ENCODE data around the gene PDE10A. TPM values are rescaled to one million over a fixed set of nuclear protein-coding genes. Genes with fewer than 3 reads are reported as not detected.

PDE10A gene
- total RNA-seq, 2 experiments from 2014 or later: not detected

DNA sequence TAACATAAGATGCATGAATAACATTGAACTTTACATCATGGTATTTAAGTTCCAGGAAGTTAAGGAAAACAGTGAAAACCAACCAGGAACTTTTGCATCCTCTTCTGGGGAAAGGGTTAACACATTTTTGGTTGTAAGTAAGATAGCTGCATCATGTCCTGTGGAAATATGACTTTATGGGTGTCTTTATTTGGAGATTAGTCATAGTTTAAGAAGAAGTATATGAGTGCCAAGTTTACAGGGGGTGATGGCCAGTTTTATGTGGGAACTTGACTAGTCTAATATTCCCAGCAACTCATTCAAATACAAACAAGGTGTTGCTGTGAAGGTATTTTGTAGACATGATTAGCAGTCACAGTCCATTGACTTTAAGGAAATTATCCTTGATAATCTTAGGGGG, 78.0 kb downstream of the PDE10A start:
- CTCF ChIA-PET: no interaction called here
- Mint-ChIP-seq H3K9me3 (peaks cover 3% of the 10 kb centered on the region), H3K36me3 (ENCODE audit: low read depth) (no peaks in the 10 kb centered on the region), H3K4me1 (ENCODE audit: low read depth) (no peaks in the 10 kb centered on the region), H3K27ac (no peak overlapping the region), H3K4me3 (no peak overlapping the region), H3K27me3 (no peaks in the 10 kb centered on the region)
- DNase-seq: no peak
- no peak for ATAC-seq
- intact Hi-C loops (cut with micrococcal nuclease): no loop called here
- TF ChIP-seq, protein P1, sequence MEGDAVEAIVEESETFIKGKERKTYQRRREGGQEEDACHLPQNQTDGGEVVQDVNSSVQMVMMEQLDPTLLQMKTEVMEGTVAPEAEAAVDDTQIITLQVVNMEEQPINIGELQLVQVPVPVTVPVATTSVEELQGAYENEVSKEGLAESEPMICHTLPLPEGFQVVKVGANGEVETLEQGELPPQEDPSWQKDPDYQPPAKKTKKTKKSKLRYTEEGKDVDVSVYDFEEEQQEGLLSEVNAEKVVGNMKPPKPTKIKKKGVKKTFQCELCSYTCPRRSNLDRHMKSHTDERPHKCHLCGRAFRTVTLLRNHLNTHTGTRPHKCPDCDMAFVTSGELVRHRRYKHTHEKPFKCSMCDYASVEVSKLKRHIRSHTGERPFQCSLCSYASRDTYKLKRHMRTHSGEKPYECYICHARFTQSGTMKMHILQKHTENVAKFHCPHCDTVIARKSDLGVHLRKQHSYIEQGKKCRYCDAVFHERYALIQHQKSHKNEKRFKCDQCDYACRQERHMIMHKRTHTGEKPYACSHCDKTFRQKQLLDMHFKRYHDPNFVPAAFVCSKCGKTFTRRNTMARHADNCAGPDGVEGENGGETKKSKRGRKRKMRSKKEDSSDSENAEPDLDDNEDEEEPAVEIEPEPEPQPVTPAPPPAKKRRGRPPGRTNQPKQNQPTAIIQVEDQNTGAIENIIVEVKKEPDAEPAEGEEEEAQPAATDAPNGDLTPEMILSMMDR (IDR thresholded peaks at IDR 0.05): no peak
- POLR2A ChIA-PET: no interaction called here

DNA sequence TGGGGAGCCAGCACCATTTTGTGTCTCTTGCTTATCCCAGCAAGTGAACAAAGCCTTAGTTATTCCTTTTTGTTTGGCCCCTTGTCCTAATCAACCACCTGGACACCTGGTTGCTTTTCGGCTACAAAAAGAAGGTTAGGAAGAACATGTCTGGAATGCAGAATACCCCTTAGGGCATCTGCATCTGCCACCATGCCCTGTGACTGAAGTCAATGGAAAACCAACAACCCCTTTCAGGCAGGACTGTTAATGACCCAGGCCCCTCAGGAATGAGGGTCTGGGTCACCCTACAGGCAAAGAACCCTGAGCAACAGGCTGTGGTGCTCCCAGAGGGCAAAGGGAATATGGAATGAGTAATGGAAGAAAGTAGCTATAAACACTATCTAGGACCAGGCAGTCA, 78.5 kb downstream of the PDE10A start:
- CTCF ChIA-PET: no interaction called here
- Mint-ChIP-seq H3K4me3 (no peak overlapping the region), H3K9me3 (peaks cover 1% of the 10 kb centered on the region), H3K27me3 (no peaks in the 10 kb centered on the region), H3K4me1 (ENCODE audit: low read depth) (no peaks in the 10 kb centered on the region), H3K27ac (no peak overlapping the region), H3K36me3 (ENCODE audit: low read depth) (no peaks in the 10 kb centered on the region)
- DNase-seq: no peak
- POLR2A ChIA-PET: no interaction called here
- intact Hi-C loops (cut with micrococcal nuclease): no loop called here
- ATAC-seq: no peak
- TF ChIP-seq, protein P1 (IDR thresholded peaks at IDR 0.05): no peak

DNA sequence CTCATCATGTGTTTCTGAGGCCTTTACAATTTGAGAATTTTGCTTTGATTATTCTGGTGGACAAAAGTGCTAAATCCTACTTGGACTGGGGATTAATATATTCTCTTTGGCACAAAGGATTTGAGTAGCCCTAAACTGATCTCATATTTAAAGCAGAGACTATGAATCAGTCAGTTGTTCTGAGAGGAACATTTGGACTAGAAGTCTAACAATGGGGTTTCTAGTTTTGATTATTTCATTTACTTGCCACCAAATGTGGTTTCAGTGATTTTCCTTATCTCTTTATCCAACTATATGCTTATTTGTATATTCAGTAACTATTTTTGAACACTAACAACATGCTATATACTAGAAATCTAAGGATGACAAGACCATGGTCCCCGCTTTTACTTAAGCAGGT, 81.4 kb downstream of the PDE10A start:
- POLR2A ChIA-PET: no interaction called here
- Mint-ChIP-seq H3K27ac (no peak overlapping the region), H3K4me3 (no peak overlapping the region), H3K4me1 (ENCODE audit: low read depth) (no peaks in the 10 kb centered on the region), H3K36me3 (ENCODE audit: low read depth) (no peaks in the 10 kb centered on the region), H3K27me3 (no peaks in the 10 kb centered on the region), H3K9me3 (no peaks in the 10 kb centered on the region)
- TF ChIP-seq, protein P1 (IDR thresholded peaks at IDR 0.05): no peak
- CTCF ChIA-PET: no interaction called here
- DNase-seq (no peak), ATAC-seq (no peak)
- intact Hi-C loops (cut with micrococcal nuclease): no loop called here

DNA sequence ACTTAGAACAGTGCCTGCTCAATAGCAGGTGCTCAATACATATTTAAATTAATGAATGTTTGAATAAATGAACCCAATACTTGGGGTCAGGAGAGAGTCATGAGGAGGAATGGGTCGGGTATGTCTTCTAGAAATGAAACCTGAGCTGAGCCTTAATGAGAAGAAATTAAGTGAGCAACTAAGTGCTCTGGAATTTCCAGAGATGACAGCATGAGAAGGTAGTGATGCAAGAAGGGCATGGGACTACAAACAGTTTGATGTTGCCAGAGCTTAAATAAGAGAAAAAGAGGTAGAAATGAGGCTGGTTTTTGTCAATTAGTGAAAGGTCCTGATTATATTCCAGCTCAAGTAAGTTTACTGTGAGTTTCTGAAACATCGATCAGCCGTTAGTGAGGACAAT, 82.9 kb downstream of the PDE10A start:
- intact Hi-C loops (cut with micrococcal nuclease): no loop called here
- no peak overlapping the region for H3K27ac Mint-ChIP-seq
- no peaks in the 10 kb centered on the region for H3K4me1 Mint-ChIP-seq (ENCODE audit: low read depth)
- DNase-seq (no peak), ATAC-seq (no peak)
- ChIA-PET CTCF (no interaction called here), POLR2A (no interaction called here)
- H3K9me3 Mint-ChIP-seq: no peaks in the 10 kb centered on the region
- TF ChIP-seq, protein P1 (IDR thresholded peaks at IDR 0.05): no peak
- no peaks in the 10 kb centered on the region for H3K36me3 Mint-ChIP-seq (ENCODE audit: low read depth)
- H3K27me3 Mint-ChIP-seq: no peaks in the 10 kb centered on the region
- H3K4me3 Mint-ChIP-seq: no peak overlapping the region

DNA sequence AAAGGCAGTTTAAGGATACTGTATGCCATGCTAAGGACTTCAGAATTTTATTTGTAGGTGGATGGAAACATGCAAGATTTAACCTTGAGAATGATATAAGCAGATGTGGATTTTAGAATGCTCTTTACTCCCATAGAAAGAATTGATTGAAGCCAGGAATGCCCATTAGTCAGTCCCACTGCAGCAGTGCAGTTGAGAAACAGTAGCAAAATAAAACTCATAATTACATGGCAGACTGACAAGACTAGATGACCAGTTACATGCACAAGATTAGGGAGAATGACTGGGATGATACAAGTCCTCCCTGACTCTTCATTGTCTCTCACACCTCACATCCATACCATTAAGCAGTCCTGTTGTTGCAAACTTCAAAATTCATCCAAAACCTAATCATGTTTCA, 83.9 kb downstream of the PDE10A start:
- Mint-ChIP-seq H3K4me3 (no peak overlapping the region), H3K36me3 (ENCODE audit: low read depth) (no peaks in the 10 kb centered on the region), H3K27ac (no peak overlapping the region), H3K9me3 (no peaks in the 10 kb centered on the region), H3K27me3 (no peaks in the 10 kb centered on the region), H3K4me1 (ENCODE audit: low read depth) (no peaks in the 10 kb centered on the region)
- TF ChIP-seq, protein P1 (IDR thresholded peaks at IDR 0.05): no peak
- CTCF ChIA-PET: no interaction called here
- POLR2A ChIA-PET: no interaction called here
- DNase-seq (no peak), ATAC-seq (no peak)
- intact Hi-C loops (cut with micrococcal nuclease): no loop called here

Data from activated CD8-positive, alpha-beta T cell treated with anti-CD3 and anti-CD28 coated beads for 36 hours (primary cell).